ENCODE data around the gene COG5. TPM values are rescaled to one million over a fixed set of nuclear protein-coding genes. Genes with fewer than 3 reads are reported as not detected.

Gene COG5
- total RNA-seq, 1 donor from 2014 or later, result 21.4 TPM

DNA sequence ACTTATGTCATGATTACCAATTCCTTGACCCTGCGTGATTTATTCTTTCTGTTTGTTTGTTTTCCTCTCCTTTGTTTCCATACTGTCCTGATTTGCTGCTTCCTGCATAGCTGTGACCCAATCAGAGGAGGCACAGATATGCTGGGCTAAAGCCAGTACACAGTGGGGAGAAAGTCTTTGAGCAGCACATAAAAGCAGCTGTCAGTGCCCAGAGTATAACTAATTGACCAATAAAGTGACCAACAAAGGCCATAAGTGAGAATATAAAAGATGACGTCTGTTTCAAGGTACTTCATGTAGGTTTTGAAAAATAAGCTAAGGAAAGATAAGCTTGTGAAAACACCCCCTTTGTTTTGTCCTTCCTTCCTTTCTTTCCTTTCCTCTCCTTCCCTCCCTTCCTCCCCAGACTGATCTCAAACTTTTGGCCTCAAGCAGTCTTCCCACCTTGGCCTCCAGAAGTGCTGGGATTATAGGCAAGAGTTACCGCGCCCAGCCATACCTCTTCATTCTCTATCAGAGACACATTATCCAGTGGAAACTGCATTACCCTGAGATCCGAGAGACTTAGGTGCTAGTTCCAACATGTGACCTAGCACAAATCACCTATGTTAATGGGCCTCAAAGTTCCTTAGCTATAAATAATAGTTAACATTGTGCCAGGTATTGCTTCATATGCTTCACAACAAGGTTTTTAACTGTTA is 33.3 kb upstream of the COG5 start:
- Histone ChIP-seq H3K4me3 (ENCODE audit: low read length in 3 of 3) (no peak overlapping the region), H3K4me1 (ENCODE audit: control insufficient read depth in 3 of 3, insufficient read depth in 3 of 3, low read length in 3 of 3) (peaks cover 8 to 9% (median 8%) of the 10 kb centered on the region in 3 donors), H3K27ac (ENCODE audit: low read depth, low read length) (no peak overlapping the region), H3K9ac (ENCODE audit: low read depth in 1 of 3, low read length in 3 of 3) (peak overlapping the region in 1 of 3 donors; percentile 7), H3K36me3 (ENCODE audit: control insufficient read depth in 3 of 3, insufficient read depth in 3 of 3, low read length in 3 of 3) (peaks cover 5 to 24% (median 22%) of the 10 kb centered on the region in 3 donors), H3K27me3 (ENCODE audit: control insufficient read depth in 3 of 3, insufficient read depth in 3 of 3, low read length in 3 of 3) (no peaks in the 10 kb centered on the region), H3K9me3 (ENCODE audit: control insufficient read depth in 3 of 3, low read length in 3 of 3) (no peaks in the 10 kb centered on the region)

DNA sequence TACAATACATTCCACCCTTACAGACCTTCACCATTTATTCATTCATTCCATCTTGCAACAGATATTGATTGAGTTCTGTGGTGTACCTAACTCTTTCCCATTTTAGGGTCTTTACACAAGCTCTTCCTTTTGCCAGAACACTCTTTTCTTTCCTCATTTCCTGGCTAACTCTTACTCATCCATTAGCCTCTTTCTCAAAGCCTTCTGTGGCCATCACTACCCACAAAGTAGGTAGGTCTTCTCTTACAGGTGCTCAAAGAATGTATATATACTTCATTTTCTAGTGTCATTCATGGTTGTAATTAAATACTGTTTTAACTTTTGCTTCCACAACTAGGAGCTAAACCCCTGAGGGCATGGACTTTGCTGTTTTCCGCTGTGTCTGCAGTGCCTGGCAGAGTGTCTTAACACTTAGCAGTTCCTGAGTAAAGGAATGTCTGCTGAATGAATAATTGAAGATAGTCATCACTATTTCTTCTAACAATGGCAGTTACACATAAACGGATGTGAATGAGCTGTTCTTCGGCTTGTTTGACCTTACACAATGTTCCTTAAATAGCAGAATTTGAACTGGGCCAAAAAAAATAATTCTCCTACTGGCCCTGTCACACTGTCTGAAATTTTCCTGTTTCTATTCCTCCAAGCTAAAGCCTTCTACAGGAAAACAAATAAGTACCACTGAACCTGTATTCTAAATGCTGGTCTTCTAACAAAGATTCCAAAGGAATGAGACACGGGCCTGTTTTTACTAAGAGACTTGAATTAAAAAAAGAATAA is 31.4 kb upstream of the COG5 start:
- peaks cover 2 to 10% (median 9%) of the 10 kb centered on the region in 3 donors for H3K36me3 ChIP-seq (ENCODE audit: control insufficient read depth in 3 of 3, insufficient read depth in 3 of 3, low read length in 3 of 3)
- H3K9me3 ChIP-seq (ENCODE audit: control insufficient read depth in 3 of 3, low read length in 3 of 3), result no peaks in the 10 kb centered on the region
- H3K4me3 ChIP-seq (ENCODE audit: low read length in 3 of 3), result no peak overlapping the region
- H3K9ac ChIP-seq (ENCODE audit: low read depth in 1 of 3, low read length in 3 of 3), result no peak overlapping the region
- H3K27me3 ChIP-seq (ENCODE audit: control insufficient read depth in 3 of 3, insufficient read depth in 3 of 3, low read length in 3 of 3), result no peaks in the 10 kb centered on the region
- peak overlapping the region; percentile 16 for H3K27ac ChIP-seq (ENCODE audit: low read depth, low read length)
- peaks cover 8 to 9% (median 8%) of the 10 kb centered on the region in 3 donors for H3K4me1 ChIP-seq (ENCODE audit: control insufficient read depth in 3 of 3, insufficient read depth in 3 of 3, low read length in 3 of 3)

DNA sequence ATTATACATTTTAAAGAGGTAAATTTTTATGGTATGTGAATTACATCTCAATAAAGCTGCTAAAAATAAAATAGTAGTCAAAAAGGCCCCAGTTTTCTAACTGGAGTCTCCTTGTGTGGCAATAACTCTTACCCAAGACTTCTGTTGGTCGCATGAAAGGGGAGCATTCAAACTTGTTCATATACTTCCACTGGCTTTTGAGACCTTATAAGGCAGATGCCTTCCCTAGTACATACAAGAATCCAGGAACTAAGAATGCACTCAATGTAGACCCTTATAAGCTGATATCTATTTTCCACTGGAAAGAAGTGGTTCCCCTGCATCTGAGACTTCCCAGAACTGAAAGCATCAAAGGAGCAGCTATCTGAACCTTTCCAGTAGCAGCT is 29.3 kb upstream of the COG5 start:
- H3K4me3 ChIP-seq (ENCODE audit: low read length in 3 of 3), result no peak overlapping the region
- no peaks in the 10 kb centered on the region for H3K27me3 ChIP-seq (ENCODE audit: control insufficient read depth in 3 of 3, insufficient read depth in 3 of 3, low read length in 3 of 3)
- H3K9ac ChIP-seq (ENCODE audit: low read depth in 1 of 3, low read length in 3 of 3), result no peak overlapping the region
- H3K4me1 ChIP-seq (ENCODE audit: control insufficient read depth in 3 of 3, insufficient read depth in 3 of 3, low read length in 3 of 3), result peaks cover 8 to 9% (median 8%) of the 10 kb centered on the region in 3 donors
- H3K27ac ChIP-seq (ENCODE audit: low read depth, low read length), result no peak overlapping the region
- peaks cover 2 to 13% (median 9%) of the 10 kb centered on the region in 3 donors for H3K36me3 ChIP-seq (ENCODE audit: control insufficient read depth in 3 of 3, insufficient read depth in 3 of 3, low read length in 3 of 3)
- no peaks in the 10 kb centered on the region for H3K9me3 ChIP-seq (ENCODE audit: control insufficient read depth in 3 of 3, low read length in 3 of 3)

DNA sequence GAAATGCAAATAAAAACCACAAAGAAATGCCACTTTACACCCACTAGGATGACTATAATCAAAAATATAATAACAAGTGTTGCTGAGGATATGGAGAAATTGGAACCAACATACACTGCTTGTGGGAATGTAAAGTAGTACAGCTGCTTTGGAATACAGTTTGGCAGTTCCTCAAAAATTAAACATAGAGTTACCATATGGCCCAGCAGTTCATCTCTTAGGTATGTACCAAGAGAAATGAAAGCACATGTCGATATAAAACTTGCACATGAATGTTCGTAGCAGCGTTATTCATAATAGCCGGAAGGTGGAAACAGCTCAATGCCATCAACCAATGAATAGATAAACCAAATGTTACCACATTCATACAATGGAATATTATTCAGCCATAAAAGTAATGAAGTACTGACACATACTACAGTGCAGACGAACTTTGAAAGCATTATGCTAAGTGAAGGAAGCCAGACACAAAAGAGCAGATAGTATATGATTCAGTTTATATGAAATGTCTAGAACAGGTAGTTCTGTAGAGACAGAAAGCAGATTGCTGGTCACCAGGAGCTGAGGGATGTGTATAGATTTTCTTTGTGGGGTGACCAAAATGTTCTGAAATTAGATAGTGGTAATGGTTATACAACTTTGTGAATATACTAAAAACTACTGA is 28.8 kb upstream of the COG5 start:
- Histone ChIP-seq H3K4me3 (ENCODE audit: low read length in 3 of 3) (no peak overlapping the region), H3K9ac (ENCODE audit: low read depth in 1 of 3, low read length in 3 of 3) (no peak overlapping the region), H3K4me1 (ENCODE audit: control insufficient read depth in 3 of 3, insufficient read depth in 3 of 3, low read length in 3 of 3) (peaks cover 8 to 9% (median 8%) of the 10 kb centered on the region in 3 donors), H3K27ac (ENCODE audit: low read depth, low read length) (no peak overlapping the region), H3K36me3 (ENCODE audit: control insufficient read depth in 3 of 3, insufficient read depth in 3 of 3, low read length in 3 of 3) (peaks cover 2 to 13% (median 9%) of the 10 kb centered on the region in 3 donors), H3K9me3 (ENCODE audit: control insufficient read depth in 3 of 3, low read length in 3 of 3) (no peaks in the 10 kb centered on the region), H3K27me3 (ENCODE audit: control insufficient read depth in 3 of 3, insufficient read depth in 3 of 3, low read length in 3 of 3) (no peaks in the 10 kb centered on the region)

DNA sequence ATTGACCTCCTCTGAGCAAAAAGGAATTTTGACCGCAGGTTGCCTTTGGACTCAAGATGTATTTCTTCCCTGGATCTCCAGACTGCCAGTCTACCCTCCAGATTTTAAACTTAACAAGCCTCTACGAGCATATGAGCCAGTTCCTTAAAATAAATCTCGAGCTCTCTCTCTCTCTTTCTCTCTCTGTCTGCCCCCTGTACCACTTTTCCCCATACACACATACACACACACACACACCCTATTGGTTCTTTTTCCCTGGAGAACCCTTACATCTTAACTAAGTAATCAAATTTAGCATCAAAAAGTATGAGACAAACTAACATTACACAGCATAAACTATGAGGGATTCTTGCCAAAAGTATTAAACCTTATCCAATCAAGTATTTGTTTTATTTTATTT is 27.7 kb upstream of the COG5 start:
- peaks cover 3 to 5% (median 3%) of the 10 kb centered on the region in 3 donors for H3K4me1 ChIP-seq (ENCODE audit: control insufficient read depth in 3 of 3, insufficient read depth in 3 of 3, low read length in 3 of 3)
- H3K36me3 ChIP-seq (ENCODE audit: control insufficient read depth in 3 of 3, insufficient read depth in 3 of 3, low read length in 3 of 3), result peaks cover 2 to 13% (median 9%) of the 10 kb centered on the region in 3 donors
- no peak overlapping the region for H3K27ac ChIP-seq (ENCODE audit: low read depth, low read length)
- H3K27me3 ChIP-seq (ENCODE audit: control insufficient read depth in 3 of 3, insufficient read depth in 3 of 3, low read length in 3 of 3), result no peaks in the 10 kb centered on the region
- H3K4me3 ChIP-seq (ENCODE audit: low read length in 3 of 3), result no peak overlapping the region
- no peaks in the 10 kb centered on the region for H3K9me3 ChIP-seq (ENCODE audit: control insufficient read depth in 3 of 3, low read length in 3 of 3)
- H3K9ac ChIP-seq (ENCODE audit: low read depth in 1 of 3, low read length in 3 of 3), result no peak overlapping the region

DNA sequence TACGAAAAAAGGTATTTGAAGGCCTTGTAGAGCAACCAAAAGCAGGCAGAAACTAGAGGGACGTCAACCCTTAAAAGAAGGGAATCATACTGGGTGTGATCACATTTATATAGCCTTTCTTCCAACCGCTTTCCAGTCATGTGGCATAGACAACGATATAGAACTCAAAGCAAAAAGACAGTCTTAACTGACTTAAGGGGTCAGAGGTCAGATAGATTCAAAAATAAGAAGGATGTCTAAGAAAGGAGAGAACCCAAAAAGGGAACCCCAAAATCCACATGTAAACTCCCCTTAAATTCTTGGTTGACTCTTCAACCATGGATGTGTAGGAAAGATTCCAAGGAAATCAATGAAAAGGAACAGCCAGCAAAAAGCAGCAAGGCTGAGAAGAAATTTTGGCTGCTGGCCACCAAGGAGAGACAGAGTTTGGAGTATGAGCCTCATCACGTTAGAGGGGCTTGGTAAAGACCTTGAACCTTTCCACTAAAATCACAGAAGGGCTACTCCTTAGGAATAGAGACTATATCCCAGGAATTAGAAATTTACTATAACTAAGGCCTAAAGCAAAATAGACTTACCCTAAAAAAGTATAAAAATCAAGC is 24.9 kb upstream of the COG5 start:
- Histone ChIP-seq H3K36me3 (ENCODE audit: control insufficient read depth in 3 of 3, insufficient read depth in 3 of 3, low read length in 3 of 3) (peaks cover 3 to 12% (median 10%) of the 10 kb centered on the region in 3 donors), H3K27ac (ENCODE audit: low read depth, low read length) (no peak overlapping the region), H3K4me3 (ENCODE audit: low read length in 3 of 3) (no peak overlapping the region), H3K27me3 (ENCODE audit: control insufficient read depth in 3 of 3, insufficient read depth in 3 of 3, low read length in 3 of 3) (no peaks in the 10 kb centered on the region), H3K4me1 (ENCODE audit: control insufficient read depth in 3 of 3, insufficient read depth in 3 of 3, low read length in 3 of 3) (no peaks in the 10 kb centered on the region), H3K9ac (ENCODE audit: low read depth in 1 of 3, low read length in 3 of 3) (no peak overlapping the region), H3K9me3 (ENCODE audit: control insufficient read depth in 3 of 3, low read length in 3 of 3) (no peaks in the 10 kb centered on the region)

DNA sequence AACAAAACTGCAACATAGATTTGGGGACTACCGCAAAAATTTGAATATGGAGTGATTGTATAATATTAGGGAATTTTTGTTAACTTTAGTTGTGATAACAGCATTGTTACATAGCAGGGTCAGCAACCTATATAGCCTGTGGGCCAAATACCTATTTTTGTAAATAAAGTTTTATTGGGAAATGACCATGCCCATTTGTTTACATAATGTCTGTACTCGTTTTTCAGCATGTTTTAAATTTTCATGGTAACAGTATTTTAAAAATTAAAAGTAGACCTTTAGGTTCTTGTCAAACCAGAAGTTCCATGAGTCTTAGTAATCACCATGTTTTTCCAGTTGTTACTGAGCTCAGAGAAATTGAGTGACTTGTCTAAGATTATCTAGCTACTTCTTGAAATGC is 21.0 kb upstream of the COG5 start:
- Histone ChIP-seq H3K36me3 (ENCODE audit: control insufficient read depth in 3 of 3, insufficient read depth in 3 of 3, low read length in 3 of 3) (peaks cover 3 to 12% (median 10%) of the 10 kb centered on the region in 3 donors), H3K4me1 (ENCODE audit: control insufficient read depth in 3 of 3, insufficient read depth in 3 of 3, low read length in 3 of 3) (peaks cover 6 to 11% (median 6%) of the 10 kb centered on the region in 3 donors), H3K9ac (ENCODE audit: low read depth in 1 of 3, low read length in 3 of 3) (no peak overlapping the region), H3K27me3 (ENCODE audit: control insufficient read depth in 3 of 3, insufficient read depth in 3 of 3, low read length in 3 of 3) (no peaks in the 10 kb centered on the region), H3K9me3 (ENCODE audit: control insufficient read depth in 3 of 3, low read length in 3 of 3) (no peaks in the 10 kb centered on the region), H3K27ac (ENCODE audit: low read depth, low read length) (no peak overlapping the region), H3K4me3 (ENCODE audit: low read length in 3 of 3) (no peak overlapping the region)

DNA sequence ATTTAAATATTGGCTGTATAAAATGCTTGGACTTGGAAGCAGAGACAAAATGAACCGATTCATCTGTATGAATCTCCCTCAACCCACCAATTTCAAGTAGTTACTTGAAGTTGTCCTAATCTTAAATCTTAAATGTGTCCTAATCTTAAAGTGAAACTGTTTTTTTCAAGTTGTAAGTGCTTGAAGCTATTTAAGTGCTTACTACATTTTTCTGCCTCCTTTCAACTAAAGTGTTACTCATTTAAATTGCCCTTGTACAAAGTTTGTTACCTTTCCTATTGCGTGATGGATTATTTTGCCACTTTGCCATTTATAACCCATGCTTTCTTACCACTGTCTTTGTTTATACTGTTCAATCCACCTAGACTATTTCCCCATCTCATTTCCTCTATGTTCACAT is 19.2 kb upstream of the COG5 start:
- Histone ChIP-seq H3K27ac (ENCODE audit: low read depth, low read length) (no peak overlapping the region), H3K4me1 (ENCODE audit: control insufficient read depth in 3 of 3, insufficient read depth in 3 of 3, low read length in 3 of 3) (peaks cover 6 to 11% (median 6%) of the 10 kb centered on the region in 3 donors), H3K36me3 (ENCODE audit: control insufficient read depth in 3 of 3, insufficient read depth in 3 of 3, low read length in 3 of 3) (peaks cover 3 to 10% (median 10%) of the 10 kb centered on the region in 3 donors), H3K27me3 (ENCODE audit: control insufficient read depth in 3 of 3, insufficient read depth in 3 of 3, low read length in 3 of 3) (no peaks in the 10 kb centered on the region), H3K4me3 (ENCODE audit: low read length in 3 of 3) (no peak overlapping the region), H3K9ac (ENCODE audit: low read depth in 1 of 3, low read length in 3 of 3) (no peak overlapping the region), H3K9me3 (ENCODE audit: control insufficient read depth in 3 of 3, low read length in 3 of 3) (no peaks in the 10 kb centered on the region)

DNA sequence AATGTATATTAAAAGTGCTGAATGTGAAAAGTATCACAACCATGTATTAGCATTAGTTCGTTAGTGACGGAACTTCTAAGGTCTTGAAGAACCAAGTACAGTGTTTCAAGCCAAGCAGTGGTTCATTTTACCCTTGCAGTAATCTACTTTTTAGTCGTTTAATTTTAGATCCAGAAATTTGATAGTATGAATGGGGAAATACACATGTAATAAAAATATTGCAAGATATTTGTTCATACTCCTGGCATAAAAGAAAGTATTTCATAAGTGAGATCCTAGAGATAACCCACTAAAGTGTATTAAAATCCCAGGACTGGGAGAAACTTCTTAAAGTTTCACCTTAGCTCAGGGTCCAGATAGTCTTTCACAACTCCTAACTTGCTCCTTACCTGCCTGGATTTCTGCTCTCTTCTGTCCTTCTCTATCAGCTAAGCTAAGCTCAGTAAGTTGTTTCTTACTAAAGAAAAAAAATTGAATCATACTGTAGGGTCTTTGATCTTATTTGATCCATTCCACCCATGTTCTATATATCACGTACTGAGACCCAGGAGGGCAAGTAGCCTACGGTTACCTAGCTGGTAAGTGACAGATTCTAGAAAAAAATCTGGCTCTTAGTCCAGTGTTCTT is 17.8 kb upstream of the COG5 start:
- Histone ChIP-seq H3K9ac (ENCODE audit: low read depth in 1 of 3, low read length in 3 of 3) (peak overlapping the region; percentile 89 to 94 (median 94)), H3K4me3 (ENCODE audit: low read length in 3 of 3) (peak overlapping the region; percentile 42 to 83 (median 47)), H3K27ac (ENCODE audit: low read depth, low read length) (peak overlapping the region; percentile 92)

More for the DNA sequence above, 17.8 kb upstream of the COG5 start:
- no peaks in the 10 kb centered on the region for H3K27me3 ChIP-seq (ENCODE audit: control insufficient read depth in 3 of 3, insufficient read depth in 3 of 3, low read length in 3 of 3)
- no peaks in the 10 kb centered on the region for H3K9me3 ChIP-seq (ENCODE audit: control insufficient read depth in 3 of 3, low read length in 3 of 3)
- H3K4me1 ChIP-seq (ENCODE audit: control insufficient read depth in 3 of 3, insufficient read depth in 3 of 3, low read length in 3 of 3), result peaks cover 6 to 11% (median 6%) of the 10 kb centered on the region in 3 donors
- peaks cover 3 to 14% (median 10%) of the 10 kb centered on the region in 3 donors for H3K36me3 ChIP-seq (ENCODE audit: control insufficient read depth in 3 of 3, insufficient read depth in 3 of 3, low read length in 3 of 3)
